Hepatocyte (in vitro differentiated cells): Measurements from ENCODE around the gene TRUB1.

ENCODE experiments used
- EZH2 ChIP-seq: fragments of 200-600 bp; sonication (generic); IDR thresholded peaks from 2 replicates; pipeline ENCODE4 v1.6.1; 2016; ENCODE audit warnings: antibody characterized with exemption, mild to moderate bottlenecking, borderline replicate concordance
- TF ChIP-seq, protein P1 (sequence below): fragments of 200-600 bp; sonication (generic); IDR thresholded peaks from 2 replicates; pipeline ENCODE4 v1.5.1; 2016; ENCODE audit warnings: antibody characterized with exemption, mild to moderate bottlenecking; ENCODE audit not compliant: poor library complexity

DNA sequence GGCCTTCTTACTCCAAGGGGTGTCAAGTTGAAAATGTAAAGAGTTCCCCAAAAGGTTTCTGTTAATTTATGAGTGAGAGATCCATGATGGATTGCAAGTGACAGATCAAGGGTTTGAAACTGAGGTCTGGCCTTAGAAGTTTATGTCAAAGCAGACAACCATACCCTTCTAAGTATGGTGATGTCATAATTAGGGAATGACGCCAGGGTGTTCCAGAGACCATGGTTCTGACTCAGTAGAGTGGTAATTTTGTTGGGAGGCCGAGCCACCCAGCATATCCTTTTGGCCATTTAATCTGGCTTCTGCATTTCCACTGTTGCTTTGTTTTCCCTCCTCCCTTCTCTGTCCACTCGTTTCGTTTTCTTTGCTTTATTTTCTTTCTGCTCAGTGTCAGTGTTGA, 2.7 kb downstream of the TRUB1 start:
- TF ChIP-seq, protein P1, sequence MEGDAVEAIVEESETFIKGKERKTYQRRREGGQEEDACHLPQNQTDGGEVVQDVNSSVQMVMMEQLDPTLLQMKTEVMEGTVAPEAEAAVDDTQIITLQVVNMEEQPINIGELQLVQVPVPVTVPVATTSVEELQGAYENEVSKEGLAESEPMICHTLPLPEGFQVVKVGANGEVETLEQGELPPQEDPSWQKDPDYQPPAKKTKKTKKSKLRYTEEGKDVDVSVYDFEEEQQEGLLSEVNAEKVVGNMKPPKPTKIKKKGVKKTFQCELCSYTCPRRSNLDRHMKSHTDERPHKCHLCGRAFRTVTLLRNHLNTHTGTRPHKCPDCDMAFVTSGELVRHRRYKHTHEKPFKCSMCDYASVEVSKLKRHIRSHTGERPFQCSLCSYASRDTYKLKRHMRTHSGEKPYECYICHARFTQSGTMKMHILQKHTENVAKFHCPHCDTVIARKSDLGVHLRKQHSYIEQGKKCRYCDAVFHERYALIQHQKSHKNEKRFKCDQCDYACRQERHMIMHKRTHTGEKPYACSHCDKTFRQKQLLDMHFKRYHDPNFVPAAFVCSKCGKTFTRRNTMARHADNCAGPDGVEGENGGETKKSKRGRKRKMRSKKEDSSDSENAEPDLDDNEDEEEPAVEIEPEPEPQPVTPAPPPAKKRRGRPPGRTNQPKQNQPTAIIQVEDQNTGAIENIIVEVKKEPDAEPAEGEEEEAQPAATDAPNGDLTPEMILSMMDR = no peak
- TF ChIP-seq EZH2 = no peak
